Hematopoietic multipotent progenitor cell treated with erythropoietin and hydrocortisone succinate and interleukin-3 and kit ligand, for 15 days (in vitro differentiated cells): ENCODE data around the gene NELFCD.
"Not testable (repeated sequence)": the region's sequence is repeated elsewhere in the genome, so short reads cannot be mapped to it uniquely, and the experiment has no call there.

ENCODE experiments used
- DNase-seq: peaks from one replicate; pipeline ENCODE4 v3.0.0-alpha.2; 2015; ENCODE audit warnings: low spot score

The NELFCD gene

GRCh38 chr20:58980711-58981627 lies at the start of gene NELFCD:
Gene NELFCD (plus strand): TSS chr20:58981256. CDS start chr20:58981310, 54 bp downstream.
- DNase-seq = peak; percentile 91

GRCh38 chr20:58932170-58932569 lies 48.9 kb upstream of the NELFCD start:
- no peak for DNase-seq

GRCh38 chr20:58938078-58938477 lies 43.0 kb upstream of the NELFCD start:
- DNase-seq = no peak

- no peak for DNase-seq
Observed at GRCh38 chr20:58938541-58938940, 42.5 kb upstream of the NELFCD start.

GRCh38 chr20:58941471-58941870 lies 39.6 kb upstream of the NELFCD start:
- DNase-seq = no peak

GRCh38 chr20:58942549-58942948 lies 38.5 kb upstream of the NELFCD start:
- no peak for DNase-seq

- no peak for DNase-seq
Observed at GRCh38 chr20:58944610-58945009, 36.4 kb upstream of the NELFCD start.

GRCh38 chr20:58945965-58946631 lies 35.0 kb upstream of the NELFCD start:
- no peak for DNase-seq

- not testable (repeated sequence) for DNase-seq
Observed at GRCh38 chr20:58947797-58948388, 33.2 kb upstream of the NELFCD start.

- peak; percentile 15 for DNase-seq
Observed at GRCh38 chr20:58950603-58951002, 30.5 kb upstream of the NELFCD start.

GRCh38 chr20:58953050-58953449 lies 28.0 kb upstream of the NELFCD start:
- DNase-seq = no peak

GRCh38 chr20:58956078-58956477 lies 25.0 kb upstream of the NELFCD start:
- DNase-seq = no peak

GRCh38 chr20:58959652-58960051 lies 21.4 kb upstream of the NELFCD start:
- DNase-seq = no peak

GRCh38 chr20:58963060-58963584 lies 17.9 kb upstream of the NELFCD start:
- DNase-seq = no peak

- DNase-seq = not testable (repeated sequence)
Observed at GRCh38 chr20:58963922-58964321, 17.1 kb upstream of the NELFCD start.

GRCh38 chr20:58965270-58966064 lies 15.6 kb upstream of the NELFCD start:
- DNase-seq = no peak

- DNase-seq = no peak
Observed at GRCh38 chr20:58967652-58968429, 13.2 kb upstream of the NELFCD start.

- DNase-seq = no peak
Observed at GRCh38 chr20:58969439-58969838, 11.6 kb upstream of the NELFCD start.

- DNase-seq = no peak
Observed at GRCh38 chr20:58970146-58970545, 10.9 kb upstream of the NELFCD start.

- DNase-seq = no peak
Observed at GRCh38 chr20:58971429-58971828, 9.6 kb upstream of the NELFCD start.

- DNase-seq = no peak
Observed at GRCh38 chr20:58973179-58973578, 7.9 kb upstream of the NELFCD start.
